Astrocyte of the spinal cord (primary cell): Measurements from ENCODE around the gene ADGRV1.

Experiments used
- DNase-seq: peaks from one replicate; pipeline ENCODE4 v3.0.0; 2011; ENCODE audit warnings: low read depth, low spot score
- H3K4me3 ChIP-seq: 2 replicates; pipeline ENCODE4 v1.5.1; 2011; ENCODE audit warnings: low read depth, mild to moderate bottlenecking, low read length, moderate library complexity
- CTCF ChIP-seq: IDR thresholded peaks from 2 replicates; pipeline ENCODE4 v1.5.1; 2012; ENCODE audit warnings: low read depth, mild to moderate bottlenecking, low read length, inconsistent platforms
- in situ Hi-C: cut with HindIII; loops from 2 replicates; pipeline ENCODE4 v1.10.0; 2017; ENCODE audit warnings: low sequenced_read_pairs

Gene ADGRV1

GRCh38 chr5:90871391-90871991 is 312.9 kb downstream of the ADGRV1 start:
- H3K4me3 ChIP-seq = no peak overlapping the region
- in situ Hi-C loops = no loop called here
- no peak for TF ChIP-seq CTCF
- no peak for DNase-seq

- no peak for TF ChIP-seq CTCF
- no peak for DNase-seq
- in situ Hi-C loops = no loop called here
- H3K4me3 ChIP-seq = no peak overlapping the region
Measured at GRCh38 chr5:90873033-90873517, 314.5 kb downstream of the ADGRV1 start.

- TF ChIP-seq CTCF = no peak
- DNase-seq = no peak
- no peak overlapping the region for H3K4me3 ChIP-seq
- in situ Hi-C loops = no loop called here
Measured at GRCh38 chr5:90874066-90874465, 315.5 kb downstream of the ADGRV1 start.

- in situ Hi-C loops = no loop called here
- no peak overlapping the region for H3K4me3 ChIP-seq
- no peak for TF ChIP-seq CTCF
- DNase-seq = no peak
Measured at GRCh38 chr5:90875456-90875855, 316.9 kb downstream of the ADGRV1 start.

- in situ Hi-C loops = no loop called here
- no peak for DNase-seq
- no peak overlapping the region for H3K4me3 ChIP-seq
- TF ChIP-seq CTCF = no peak
Measured at GRCh38 chr5:90876366-90876765, 317.8 kb downstream of the ADGRV1 start.

- TF ChIP-seq CTCF = no peak
- no peak for DNase-seq
- in situ Hi-C loops = no loop called here
- no peak overlapping the region for H3K4me3 ChIP-seq
Measured at GRCh38 chr5:90877049-90877448, 318.5 kb downstream of the ADGRV1 start.

GRCh38 chr5:90878081-90878480 is 319.5 kb downstream of the ADGRV1 start:
- in situ Hi-C loops = no loop called here
- H3K4me3 ChIP-seq = no peak overlapping the region
- TF ChIP-seq CTCF = no peak
- DNase-seq = no peak
